Mammary epithelial cell (primary cell): ENCODE data around the gene CACNA1A.

ENCODE experiments used
- EZH2 ChIP-seq: IDR thresholded peaks from 2 replicates; pipeline ENCODE4 v1.6.1; 2012; ENCODE audit warnings: low read length, inconsistent platforms, borderline replicate concordance
- TF ChIP-seq, protein P1 (sequence below), 2 donors: IDR thresholded peaks in 1 of 2; conservative IDR thresholded peaks in 1 of 2; 2 replicates each; pipeline ENCODE4 v1.5.1; 2011 to 2012; ENCODE audit warnings: inconsistent platforms in 2 of 2, low read length in 2 of 2, mild to moderate bottlenecking in 2 of 2, control low read depth in 1 of 2, low read depth in 1 of 2; ENCODE audit not compliant: insufficient read depth in 1 of 2; ENCODE audit errors: extremely low read depth in 1 of 2

DNA sequence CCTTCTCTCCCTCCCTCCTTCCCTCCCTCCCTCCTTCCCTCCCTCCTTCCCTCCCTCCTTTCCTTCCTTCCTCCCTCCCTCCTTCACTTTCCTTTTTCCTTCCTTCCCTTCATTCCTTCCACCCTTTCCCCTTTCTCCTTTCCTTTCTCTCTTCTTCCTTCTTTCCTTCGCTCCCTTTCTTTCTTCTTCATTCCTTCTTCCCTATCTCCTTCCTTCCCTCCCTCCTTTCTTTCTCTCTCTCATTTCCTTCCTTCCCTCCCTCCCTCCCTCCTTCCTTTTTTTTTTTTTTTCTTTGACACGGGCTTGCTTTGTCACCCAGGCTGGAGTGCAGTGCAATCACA lies 250.6 kb downstream of the CACNA1A start:
- TF ChIP-seq EZH2 = no peak
- TF ChIP-seq, protein P1, sequence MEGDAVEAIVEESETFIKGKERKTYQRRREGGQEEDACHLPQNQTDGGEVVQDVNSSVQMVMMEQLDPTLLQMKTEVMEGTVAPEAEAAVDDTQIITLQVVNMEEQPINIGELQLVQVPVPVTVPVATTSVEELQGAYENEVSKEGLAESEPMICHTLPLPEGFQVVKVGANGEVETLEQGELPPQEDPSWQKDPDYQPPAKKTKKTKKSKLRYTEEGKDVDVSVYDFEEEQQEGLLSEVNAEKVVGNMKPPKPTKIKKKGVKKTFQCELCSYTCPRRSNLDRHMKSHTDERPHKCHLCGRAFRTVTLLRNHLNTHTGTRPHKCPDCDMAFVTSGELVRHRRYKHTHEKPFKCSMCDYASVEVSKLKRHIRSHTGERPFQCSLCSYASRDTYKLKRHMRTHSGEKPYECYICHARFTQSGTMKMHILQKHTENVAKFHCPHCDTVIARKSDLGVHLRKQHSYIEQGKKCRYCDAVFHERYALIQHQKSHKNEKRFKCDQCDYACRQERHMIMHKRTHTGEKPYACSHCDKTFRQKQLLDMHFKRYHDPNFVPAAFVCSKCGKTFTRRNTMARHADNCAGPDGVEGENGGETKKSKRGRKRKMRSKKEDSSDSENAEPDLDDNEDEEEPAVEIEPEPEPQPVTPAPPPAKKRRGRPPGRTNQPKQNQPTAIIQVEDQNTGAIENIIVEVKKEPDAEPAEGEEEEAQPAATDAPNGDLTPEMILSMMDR (conservative IDR thresholded peaks at IDR 0.05 in 1 of 2, IDR thresholded peaks at IDR 0.05 in 1 of 2; ENCODE audit: extremely low read depth in 1 of 2, insufficient read depth in 1 of 2, low read depth in 1 of 2, low read length in 2 of 2) = no peak
